Neuronal stem cell (in vitro differentiated cells): ENCODE data around the gene TH.
A peak's percentile ranks its signal among the peaks of the same experiment; 100 is the strongest.

Source experiments
- DNase-seq: peaks from one replicate; pipeline ENCODE4 v3.0.0-alpha.2; 2013; ENCODE audit warnings: low spot score
- H2AFZ ChIP-seq: one replicate; pipeline ENCODE4 v1.6.1; 2013; ENCODE audit warnings: mild to moderate bottlenecking, low read length, inconsistent platforms
- H2AK5ac ChIP-seq: 2 replicates; pipeline ENCODE4 v1.6.1; 2013; ENCODE audit warnings: low read depth, mild to moderate bottlenecking, inconsistent platforms, low read length, moderate library complexity, mixed read lengths
- H2BK120ac ChIP-seq: 2 replicates; pipeline ENCODE4 v1.6.1; 2013; ENCODE audit warnings: low read depth, mild to moderate bottlenecking, inconsistent platforms, low read length, moderate library complexity, mixed read lengths
- H2BK12ac ChIP-seq: one replicate; pipeline ENCODE4 v1.6.1; 2013; ENCODE audit warnings: low read length, inconsistent platforms
- H2BK15ac ChIP-seq: 2 replicates; pipeline ENCODE4 v1.6.1; 2013; ENCODE audit warnings: mild to moderate bottlenecking, low read length, inconsistent platforms, mixed read lengths
- H2BK5ac ChIP-seq: one replicate; pipeline ENCODE4 v1.6.1; 2013; ENCODE audit warnings: inconsistent platforms, mild to moderate bottlenecking, low read length, moderate library complexity
- H3K14ac ChIP-seq: one replicate; pipeline ENCODE4 v1.6.1; 2013; ENCODE audit warnings: low read length, inconsistent platforms
- H3K18ac ChIP-seq: 2 replicates; pipeline ENCODE4 v1.6.1; 2013; ENCODE audit warnings: low read length, inconsistent platforms
- H3K23ac ChIP-seq: 2 replicates; pipeline ENCODE4 v1.6.1; 2013; ENCODE audit warnings: low read depth, mild to moderate bottlenecking, mixed read lengths, low read length, inconsistent platforms; ENCODE audit not compliant: poor library complexity
- H3K27ac ChIP-seq: replicated peaks from 3 replicates; pipeline ENCODE4 v1.5.1; 2013; ENCODE audit warnings: low read length, inconsistent platforms
- H3K27me3 ChIP-seq, 3 experiments: 2 replicates each; pipeline ENCODE4 v1.6.1; 2013; ENCODE audit warnings: low read length in 3 of 3, mild to moderate bottlenecking in 2 of 3, inconsistent platforms in 1 of 3, low read depth in 1 of 3, mixed read lengths in 1 of 3, moderate library complexity in 1 of 3; ENCODE audit not compliant: control insufficient read depth in 3 of 3, insufficient read depth in 3 of 3
- H3K36me3 ChIP-seq, 2 donors: replicated peaks in 1 of 2; 2 replicates each; pipeline ENCODE4 v1.6.1; 2013; ENCODE audit warnings: low read length in 2 of 2; ENCODE audit not compliant: control insufficient read depth in 2 of 2, insufficient read depth in 2 of 2
- H3K4ac ChIP-seq: 2 replicates; pipeline ENCODE4 v1.6.1; 2013; ENCODE audit warnings: inconsistent platforms, mild to moderate bottlenecking, low read length, moderate library complexity
- H3K4me1 ChIP-seq, 2 donors: 1 replicate in 1 of 2; 2 replicates in 1 of 2; pipeline ENCODE4 v1.6.1; 2013; ENCODE audit warnings: low read length in 2 of 2, low read depth in 1 of 2; ENCODE audit not compliant: control insufficient read depth in 2 of 2, insufficient read depth in 1 of 2
- H3K4me2 ChIP-seq: one replicate; pipeline ENCODE4 v1.6.1; 2013; ENCODE audit warnings: mild to moderate bottlenecking, low read length, inconsistent platforms; ENCODE audit not compliant: insufficient read depth, poor library complexity, severe bottlenecking
- H3K4me3 ChIP-seq, 2 donors: 2 replicates each; pipeline ENCODE4 v1.5.1; 2013; ENCODE audit warnings: low read length in 2 of 2, mild to moderate bottlenecking in 2 of 2, inconsistent platforms in 1 of 2, moderate library complexity in 1 of 2
- H3K79me1 ChIP-seq: one replicate; pipeline ENCODE4 v1.6.1; 2013; ENCODE audit warnings: low read depth, mild to moderate bottlenecking, inconsistent platforms, low read length, moderate library complexity
- H3K9ac ChIP-seq: one replicate; pipeline ENCODE4 v1.6.1; 2013; ENCODE audit warnings: mild to moderate bottlenecking, low read depth, low read length, inconsistent platforms; ENCODE audit not compliant: poor library complexity
- H3K9me3 ChIP-seq, 2 donors: replicated peaks in 1 of 2; 2 replicates each; pipeline versions ENCODE3 to v1.6.1; 2013; ENCODE audit warnings: low read length in 2 of 2, mild to moderate bottlenecking in 2 of 2, inconsistent platforms in 1 of 2, low read depth in 1 of 2, mixed read lengths in 1 of 2, moderate library complexity in 1 of 2; ENCODE audit not compliant: control insufficient read depth in 2 of 2, insufficient read depth in 1 of 2
- H4K8ac ChIP-seq: one replicate; pipeline ENCODE4 v1.6.1; 2013; ENCODE audit warnings: low read depth, mild to moderate bottlenecking, inconsistent platforms, low read length, moderate library complexity
- H4K91ac ChIP-seq: one replicate; pipeline ENCODE4 v1.6.1; 2013; ENCODE audit warnings: low read length, low read depth, mild to moderate bottlenecking, inconsistent platforms; ENCODE audit not compliant: poor library complexity
- WGBS, 2 donors: extraction: QIAGEN DNeasy Blood & Tissue Kit; methylation state at CpG; one replicate each; pipeline ENCODE4 v1.1.7; 2013; ENCODE audit warnings: missing lambda C conversion rate in 2 of 2, mixed read lengths in 1 of 2; ENCODE audit not compliant: insufficient read length in 2 of 2, insufficient replicate concordance in 1 of 2; ENCODE audit errors: extremely low coverage in 2 of 2; 5-methylcytosine and 5-hydroxymethylcytosine counted together

The TH gene

DNA sequence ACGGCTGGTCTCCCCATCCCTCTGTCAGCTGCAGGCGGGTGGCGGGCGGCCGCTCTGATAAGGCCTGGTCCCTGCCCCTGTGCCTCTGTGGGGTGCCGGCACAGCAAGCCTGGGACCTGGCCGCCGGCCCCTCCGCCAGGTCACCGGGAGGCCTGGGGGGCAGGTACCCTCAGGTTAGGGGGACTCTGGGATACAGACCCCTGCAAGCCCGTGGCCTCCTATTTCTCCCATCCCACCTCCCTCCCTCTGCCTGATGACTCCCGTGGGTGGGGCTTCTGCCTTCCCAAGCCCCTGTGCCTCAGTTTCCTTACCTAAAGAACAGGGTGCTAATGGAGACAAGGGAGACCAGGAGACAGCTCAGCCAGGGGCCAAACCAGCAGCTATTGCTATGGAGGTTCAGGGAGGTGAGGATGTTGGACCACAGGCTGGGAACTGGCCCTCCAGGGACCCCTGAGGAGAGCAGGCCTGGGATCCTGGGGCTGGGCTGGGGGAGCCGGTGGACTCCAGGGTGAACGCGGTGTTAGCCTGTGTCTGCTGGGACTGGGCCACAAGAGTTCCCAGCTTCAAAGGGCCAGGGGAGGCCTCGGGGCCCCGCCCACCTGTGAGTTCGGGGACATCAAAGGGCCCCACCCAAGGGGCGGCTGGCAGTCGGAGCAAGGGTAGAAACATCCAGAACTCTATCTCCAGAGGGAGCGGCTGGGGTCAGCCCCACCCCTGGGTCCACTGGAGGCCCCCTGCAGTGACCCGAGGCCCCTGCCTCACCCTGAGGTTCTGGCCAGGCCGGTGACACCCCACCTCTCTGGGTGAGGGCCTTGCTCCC lies 32.0 kb upstream of the TH start:
- peak overlapping the region; percentile 97 for H2AK5ac ChIP-seq
- H4K91ac ChIP-seq, result no peak overlapping the region
- no peaks in the 10 kb centered on the region for H3K9me3 ChIP-seq
- H3K14ac ChIP-seq, result peak overlapping the region; percentile 89
- H3K18ac ChIP-seq, result peak overlapping the region; percentile 85
- peaks cover 0 to 3% of the 10 kb centered on the region in 2 donors for H3K4me1 ChIP-seq
- H3K79me1 ChIP-seq, result no peaks in the 10 kb centered on the region
- H3K4me2 ChIP-seq, result no peak overlapping the region
- H2BK5ac ChIP-seq, result peak overlapping the region; percentile 90
- H3K27ac ChIP-seq, result no peak overlapping the region
- peak overlapping the region; percentile 44 for H3K9ac ChIP-seq
- H2AFZ ChIP-seq, result no peak overlapping the region
- no peaks in the 10 kb centered on the region for H3K36me3 ChIP-seq
- no peaks in the 10 kb centered on the region for H3K27me3 ChIP-seq
- no peak overlapping the region for H3K4ac ChIP-seq
- H3K4me3 ChIP-seq, result no peak overlapping the region
- H3K23ac ChIP-seq, result no peak overlapping the region
- H2BK120ac ChIP-seq, result peak overlapping the region; percentile 87
- H2BK15ac ChIP-seq, result peak overlapping the region; percentile 98
- H2BK12ac ChIP-seq, result peak overlapping the region; percentile 73
- no CpG with 5 or more reads among the region's 23 CpGs for WGBS, 2 donors
- no peak overlapping the region for H4K8ac ChIP-seq
- no peak for DNase-seq

DNA sequence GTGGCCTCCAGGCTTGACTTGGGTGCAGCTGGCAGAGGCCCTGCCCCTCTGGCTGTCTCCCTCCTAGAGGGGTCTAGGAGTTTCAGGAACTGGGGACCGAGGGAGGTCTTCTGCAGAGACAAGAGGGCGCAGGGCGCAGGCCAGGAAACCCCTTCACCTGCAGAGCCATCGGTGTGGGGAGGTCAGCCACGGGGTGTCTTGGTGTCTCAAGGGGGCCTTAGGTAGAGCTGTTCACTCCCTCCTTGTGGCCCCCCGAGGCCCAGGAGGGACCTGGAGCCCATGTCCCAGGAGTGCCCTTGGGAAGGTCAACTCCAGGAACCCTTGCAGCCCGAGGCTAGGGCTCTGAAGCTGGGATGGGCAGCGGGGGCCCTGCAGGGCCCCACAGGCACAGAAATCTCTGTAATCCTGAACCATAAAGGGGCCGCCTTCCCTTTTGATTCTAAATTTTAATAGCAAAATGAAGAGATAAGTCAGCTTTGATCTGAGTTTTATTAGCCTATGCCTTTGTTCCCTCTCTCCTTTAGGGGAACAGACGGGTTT lies 31.4 kb upstream of the TH start:
- Histone ChIP-seq H3K4me3 (no peak overlapping the region), H3K4ac (no peak overlapping the region), H2BK12ac (peak overlapping the region; percentile 73), H3K4me1 (peaks cover 0 to 3% of the 10 kb centered on the region in 2 donors), H3K36me3 (no peaks in the 10 kb centered on the region), H3K18ac (peak overlapping the region; percentile 64), H3K9ac (no peak overlapping the region), H3K23ac (no peak overlapping the region), H3K27me3 (no peaks in the 10 kb centered on the region), H2AFZ (no peak overlapping the region), H4K91ac (no peak overlapping the region), H4K8ac (no peak overlapping the region), H3K27ac (no peak overlapping the region), H3K79me1 (no peaks in the 10 kb centered on the region), H2BK15ac (peak overlapping the region; percentile 98), H3K9me3 (no peaks in the 10 kb centered on the region), H3K14ac (peak overlapping the region; percentile 82), H3K4me2 (no peak overlapping the region), H2AK5ac (peak overlapping the region; percentile 97), H2BK5ac (peak overlapping the region; percentile 53), H2BK120ac (no peak overlapping the region)
- DNase-seq, result no peak
- no CpG with 5 or more reads among the region's 10 CpGs for WGBS, 2 donors

DNA sequence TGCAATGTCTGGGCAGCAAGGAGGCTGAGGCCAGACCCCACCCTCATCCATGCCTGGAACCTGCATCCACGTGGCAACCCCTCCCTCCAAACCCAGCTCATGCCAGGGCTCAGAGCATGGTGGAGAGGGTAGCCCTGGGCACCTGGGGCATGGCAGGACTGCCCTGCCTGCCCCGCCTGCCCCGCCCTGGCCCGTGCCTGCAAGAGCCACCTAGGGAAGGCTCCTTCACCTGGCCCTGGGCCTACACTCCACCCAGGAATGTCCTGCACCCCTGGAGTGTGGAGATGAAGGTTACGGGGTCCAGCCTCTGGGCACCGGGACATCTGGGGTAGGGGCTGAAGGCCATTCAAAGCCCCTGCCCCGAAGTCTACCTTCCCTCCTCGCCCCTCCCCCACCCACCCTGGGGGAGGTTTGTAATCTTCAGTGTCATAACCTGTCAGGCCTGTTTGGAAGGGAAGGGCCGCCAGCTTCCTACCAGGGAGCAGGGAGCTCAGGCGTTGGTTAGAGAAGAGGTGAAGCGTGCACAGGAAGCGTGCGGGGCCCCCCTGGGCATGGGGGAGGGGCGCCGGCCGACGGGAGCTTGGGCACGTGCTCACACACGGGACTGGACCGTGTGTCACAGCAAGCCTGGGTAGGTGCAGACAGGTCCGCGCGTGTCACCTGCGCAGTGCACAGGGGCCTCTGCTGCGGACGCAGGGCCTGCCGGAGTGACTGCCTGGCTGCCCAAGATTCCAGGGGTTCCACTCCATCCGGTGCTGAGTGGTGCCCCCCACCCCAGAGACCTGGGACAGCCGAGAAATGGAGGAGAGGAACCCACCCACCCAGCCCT lies 30.7 kb upstream of the TH start:
- WGBS, 2 donors, result no CpG with 5 or more reads among the region's 29 CpGs
- peak overlapping the region; percentile 87 for H2BK5ac ChIP-seq
- no peak overlapping the region for H3K14ac ChIP-seq
- peak overlapping the region; percentile 6 for H3K4ac ChIP-seq
- H3K79me1 ChIP-seq, result peaks cover 4% of the 10 kb centered on the region
- no peaks in the 10 kb centered on the region for H3K27me3 ChIP-seq
- H2AK5ac ChIP-seq, result peak overlapping the region; percentile 97
- no peak overlapping the region for H2AFZ ChIP-seq
- peaks cover 0 to 3% of the 10 kb centered on the region in 2 donors for H3K4me1 ChIP-seq
- no peak overlapping the region for H3K4me2 ChIP-seq
- H2BK12ac ChIP-seq, result peak overlapping the region; percentile 82
- H3K4me3 ChIP-seq, result no peak overlapping the region
- H4K8ac ChIP-seq, result peak overlapping the region; percentile 48
- no peaks in the 10 kb centered on the region for H3K9me3 ChIP-seq
- peak overlapping the region; percentile 96 for H4K91ac ChIP-seq
- H2BK15ac ChIP-seq, result peak overlapping the region; percentile 83
- H3K18ac ChIP-seq, result peak overlapping the region; percentile 95
- no peak overlapping the region for H3K27ac ChIP-seq
- no peak overlapping the region for H3K23ac ChIP-seq
- no peak overlapping the region for H2BK120ac ChIP-seq
- H3K36me3 ChIP-seq, result no peaks in the 10 kb centered on the region
- no peak for DNase-seq
- H3K9ac ChIP-seq, result no peak overlapping the region

DNA sequence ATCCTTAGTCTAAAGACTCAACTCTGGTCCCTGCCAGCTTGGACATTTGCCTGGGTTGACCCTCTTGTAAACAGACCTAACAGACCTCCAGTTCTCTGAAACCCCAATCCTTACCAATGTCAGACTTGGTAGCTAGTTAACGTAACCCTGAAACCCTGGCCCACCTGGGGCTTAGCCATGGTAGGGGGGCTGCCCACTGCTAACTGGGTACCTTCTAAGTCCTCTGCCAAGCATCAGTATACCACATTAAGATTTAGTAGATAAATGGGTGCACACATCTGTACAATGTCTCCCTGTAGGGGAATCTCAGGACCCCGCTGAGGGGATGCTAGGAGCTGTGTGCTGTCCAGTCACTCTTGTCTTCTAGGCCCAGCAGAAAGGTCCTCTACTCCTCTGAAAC lies 29.9 kb upstream of the TH start:
- Histone ChIP-seq H3K9ac (no peak overlapping the region), H4K91ac (no peak overlapping the region), H3K27ac (no peak overlapping the region), H2BK5ac (peak overlapping the region; percentile 87), H3K4me1 (peaks cover 0 to 3% of the 10 kb centered on the region in 2 donors), H3K23ac (no peak overlapping the region), H3K18ac (no peak overlapping the region), H3K4me2 (no peak overlapping the region), H2BK15ac (no peak overlapping the region), H3K4me3 (no peak overlapping the region), H2AFZ (no peak overlapping the region), H3K79me1 (peaks cover 4% of the 10 kb centered on the region), H2BK120ac (no peak overlapping the region), H3K4ac (no peak overlapping the region), H4K8ac (no peak overlapping the region), H3K27me3 (no peaks in the 10 kb centered on the region), H2AK5ac (peak overlapping the region; percentile 97), H3K9me3 (no peaks in the 10 kb centered on the region), H3K14ac (no peak overlapping the region), H3K36me3 (no peaks in the 10 kb centered on the region), H2BK12ac (no peak overlapping the region)
- no peak for DNase-seq
- WGBS, 2 donors, result no CpG with 5 or more reads among the region's 2 CpGs
